Sigmoid colon (tissue), 3 donors: ENCODE measurements around the gene COL4A5.

Experiments used
- CTCF ChIP-seq, 4 experiments: fragments of 450-650 bp in 3 of 4; fragments of 200-600 bp in 1 of 4; IDR thresholded peaks; one replicate each; pipeline ENCODE4 v1.5.1; 2016 to 2019; ENCODE audit warnings: antibody characterized with exemption in 4 of 4, mild to moderate bottlenecking in 3 of 4, moderate library complexity in 2 of 4
- POLR2A ChIP-seq, 2 donors: fragments of 450-650 bp; IDR thresholded peaks; one replicate each; pipeline ENCODE4 v1.6.1; 2016; ENCODE audit warnings: antibody characterized with exemption in 2 of 2, mild to moderate bottlenecking in 2 of 2, moderate library complexity in 2 of 2

GRCh38 chrX:108702530-108702929 lies 262.9 kb downstream of the COL4A5 start:
- TF ChIP-seq POLR2A (IDR thresholded peaks at IDR 0.05) (no peak), CTCF (IDR thresholded peaks at IDR 0.05) (no peak)
